NCI-H748 treated with DMSO at 0.1 percent for 48 hours (cell line): Measurements from ENCODE around the gene FNDC8.
"Not testable (repeated sequence)": the region's sequence is repeated elsewhere in the genome, so short reads cannot be mapped to it uniquely, and the experiment has no call there.

ENCODE experiments used
- DNase-seq: peaks from one replicate; lab custom pipeline; 2025; lab: John Stamatoyannopoulos, UW

The FNDC8 gene

DNA sequence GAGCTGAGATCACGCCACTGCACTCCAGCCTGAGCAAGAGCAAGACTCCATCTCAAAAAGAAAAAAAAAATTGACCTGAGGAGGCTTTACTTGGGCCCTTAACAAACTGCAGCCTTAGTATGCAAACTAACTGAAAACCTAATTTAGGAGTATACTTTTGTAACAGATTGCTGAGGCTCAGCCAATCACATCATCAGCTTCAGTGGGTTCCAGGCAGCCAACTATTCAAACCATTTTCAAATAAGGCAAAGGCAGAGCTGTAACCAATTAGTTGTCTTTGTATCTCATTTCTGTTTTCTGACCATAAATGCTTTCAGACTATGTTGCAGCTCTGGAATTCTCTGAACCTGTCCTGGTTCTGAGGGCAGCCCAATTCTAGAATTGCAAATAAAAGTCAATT, 25.7 kb upstream of the FNDC8 start:
- no peak for DNase-seq

DNA sequence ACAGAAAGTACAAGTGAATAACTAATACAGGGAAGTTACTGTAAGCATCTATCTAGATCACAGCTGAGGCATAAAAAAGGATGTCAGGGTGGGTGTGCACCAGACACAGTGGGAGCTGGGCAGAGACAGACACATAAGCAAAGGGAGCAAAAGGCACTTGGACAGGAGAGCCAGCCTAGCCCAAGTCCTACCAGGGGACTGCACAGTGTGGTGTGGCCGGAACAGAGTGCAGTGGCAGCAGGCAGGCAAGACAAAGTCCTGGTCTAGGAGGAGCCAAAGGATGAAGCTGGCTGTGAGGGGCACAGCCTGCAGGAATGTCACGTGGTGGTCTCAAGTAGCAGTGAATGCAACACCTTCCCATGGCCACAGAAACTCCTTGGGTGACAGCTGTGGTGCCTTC, 23.6 kb upstream of the FNDC8 start:
- DNase-seq = no peak

DNA sequence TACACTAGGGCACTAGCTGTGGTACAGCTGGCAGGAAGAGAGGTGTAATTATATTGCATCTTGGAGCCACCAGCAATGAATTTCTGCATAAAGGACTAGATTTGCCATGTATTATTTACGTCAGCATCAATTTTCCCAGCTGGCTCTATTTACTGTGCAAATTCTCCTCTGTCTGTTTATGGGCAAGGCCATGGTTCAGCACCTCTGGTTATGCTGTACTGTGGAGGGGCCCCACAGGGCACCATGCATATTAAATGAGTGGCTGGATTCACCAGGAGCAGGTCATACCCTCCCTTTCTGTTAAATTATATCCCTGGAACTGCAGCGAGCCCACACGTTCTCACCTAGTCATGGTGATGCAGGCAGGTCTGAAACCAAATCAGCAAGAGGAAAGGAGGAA, 21.5 kb upstream of the FNDC8 start:
- no peak for DNase-seq

DNA sequence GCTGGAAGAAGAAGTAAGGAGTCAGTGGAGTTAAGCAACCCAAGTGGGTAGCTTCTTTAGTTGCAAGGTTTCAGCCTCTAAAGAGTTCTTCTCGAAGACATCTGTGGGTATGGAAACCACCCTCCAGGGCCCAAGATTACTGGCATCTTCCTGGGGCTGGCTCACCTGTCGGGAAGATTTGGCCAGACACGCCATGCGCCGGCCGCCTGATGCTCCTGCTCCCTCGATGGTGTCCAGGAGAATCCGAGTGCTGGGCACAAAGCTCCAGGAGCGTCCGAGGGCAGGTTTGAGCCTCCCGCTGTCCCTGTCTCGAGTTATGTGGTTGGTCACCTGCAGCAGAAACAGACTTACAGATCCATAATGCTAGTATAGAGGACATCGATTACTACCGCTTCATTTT, 20.4 kb upstream of the FNDC8 start:
- DNase-seq = no peak

DNA sequence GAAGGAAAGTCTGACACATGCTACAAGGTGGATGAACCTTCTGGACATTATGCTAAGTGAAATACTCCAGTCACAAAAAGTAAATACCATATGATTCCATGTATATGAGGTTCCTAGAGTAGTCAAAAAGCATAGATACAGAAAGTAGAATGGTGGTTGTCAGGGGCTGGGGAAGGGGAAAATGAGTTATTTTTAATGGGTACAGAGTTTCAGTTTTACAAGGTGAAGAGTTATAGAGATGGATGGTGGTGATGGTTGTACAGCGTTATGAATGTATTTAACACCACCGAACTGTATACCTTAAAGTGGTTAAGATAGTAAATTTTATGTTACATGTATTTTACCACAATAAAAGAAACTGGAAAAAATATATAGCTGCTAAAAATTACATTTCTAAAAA, 19.7 kb upstream of the FNDC8 start:
- no peak for DNase-seq

DNA sequence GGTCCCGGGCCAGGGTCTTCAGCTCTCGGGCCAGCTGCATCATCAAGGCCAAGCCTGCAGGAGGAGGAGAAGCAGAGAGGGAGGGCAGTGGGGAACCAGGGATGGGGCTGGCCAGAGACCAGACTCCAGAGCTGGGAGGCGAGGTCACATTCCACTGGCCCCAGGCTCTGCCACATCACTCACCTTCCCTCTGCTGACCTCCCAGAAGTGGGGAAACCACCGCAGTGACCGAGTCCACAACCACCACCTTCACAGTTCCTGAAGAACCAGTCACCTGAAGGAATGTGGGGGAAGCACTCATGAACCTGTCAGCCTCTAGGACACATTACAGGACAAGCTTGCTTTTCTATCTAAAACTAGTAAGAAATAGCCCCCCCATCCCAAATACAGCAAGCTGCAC, 18.1 kb upstream of the FNDC8 start:
- DNase-seq = no peak

DNA sequence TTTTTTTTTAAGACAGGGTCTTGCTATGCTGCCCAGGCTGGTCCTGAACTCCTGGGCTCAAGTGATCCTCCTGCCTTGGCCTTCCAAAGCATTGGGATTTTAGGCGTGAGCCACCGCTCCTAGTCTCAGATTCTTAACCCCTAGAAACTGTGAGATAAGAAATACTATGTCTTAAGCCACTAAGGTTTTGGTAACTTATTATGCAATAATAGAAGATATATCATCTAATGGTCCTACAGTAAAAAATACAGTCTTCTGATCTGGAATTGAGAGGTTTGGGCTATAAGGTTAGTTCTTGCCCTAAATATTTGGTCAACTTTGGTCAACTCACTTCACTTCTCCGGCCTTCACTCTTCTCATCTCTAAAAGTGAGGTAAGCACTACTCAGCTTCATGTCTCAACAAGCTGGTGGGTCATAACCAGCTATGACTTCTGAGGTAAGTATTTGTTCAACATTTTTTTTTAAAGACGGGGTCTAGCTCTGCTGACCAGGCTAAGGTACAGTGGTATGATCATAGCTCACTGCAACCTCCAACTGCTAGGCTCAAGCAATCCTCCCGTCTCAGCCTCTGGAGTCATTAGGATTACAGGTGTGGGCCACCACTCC, 16.5 kb upstream of the FNDC8 start:
- no peak for DNase-seq

DNA sequence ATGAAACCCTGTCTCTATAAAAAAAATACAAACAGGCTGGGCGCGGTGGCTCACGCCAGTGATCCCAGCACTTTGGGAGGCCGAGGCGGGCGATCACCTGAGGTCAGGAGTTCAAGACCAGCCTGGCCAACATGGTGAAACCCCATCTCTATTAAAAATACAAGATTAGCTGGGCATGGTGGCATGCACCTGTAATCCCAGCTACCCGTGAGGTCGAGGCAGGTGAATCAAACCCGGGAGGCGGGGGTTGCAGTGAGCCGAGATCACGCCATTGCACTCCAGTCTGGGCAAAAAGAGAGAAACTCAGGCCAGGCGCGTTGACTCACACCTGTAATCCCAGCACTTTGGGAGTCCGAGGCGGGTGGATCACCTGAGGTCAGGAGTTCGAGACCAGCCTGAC, 10.6 kb upstream of the FNDC8 start:
- not testable (repeated sequence) for DNase-seq

DNA sequence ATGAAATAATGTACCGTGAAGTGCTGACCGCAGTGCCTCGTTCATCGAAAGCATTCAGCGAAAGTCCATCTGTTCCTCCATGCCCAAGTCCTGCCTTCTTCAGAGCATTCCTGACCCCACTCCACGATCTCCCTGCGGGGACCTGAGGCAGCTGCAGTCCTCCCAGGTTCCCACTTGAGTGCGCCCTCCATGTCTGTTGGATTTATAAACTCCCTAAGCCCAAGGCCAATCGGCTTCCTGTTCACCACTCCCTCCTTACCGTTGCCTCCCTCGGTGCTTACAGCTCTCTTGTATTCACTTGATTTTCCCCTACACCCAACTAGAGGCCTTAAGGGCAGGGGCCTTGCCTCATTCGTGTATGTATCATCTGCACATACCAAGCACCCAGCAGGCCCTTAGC, 4.6 kb upstream of the FNDC8 start:
- no peak for DNase-seq

DNA sequence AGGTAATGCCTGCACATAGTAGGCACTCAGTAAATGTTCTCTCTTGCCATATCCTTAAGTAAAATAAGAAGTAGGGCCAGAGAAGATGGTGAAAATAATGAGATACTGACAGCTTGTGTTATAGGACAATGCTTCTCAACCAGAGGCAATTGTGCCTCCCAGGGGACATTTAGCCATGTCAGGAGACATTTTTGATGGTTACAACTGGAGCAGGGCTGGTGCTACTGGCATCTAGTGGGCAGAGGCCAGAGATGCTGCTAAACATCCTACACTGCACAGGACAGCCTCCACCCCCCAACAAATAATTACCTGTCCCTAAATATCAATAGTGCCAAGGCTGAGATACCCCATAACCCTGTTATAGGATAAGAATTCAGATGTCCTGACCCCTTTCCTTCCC, 3.4 kb upstream of the FNDC8 start:
- no peak for DNase-seq

DNA sequence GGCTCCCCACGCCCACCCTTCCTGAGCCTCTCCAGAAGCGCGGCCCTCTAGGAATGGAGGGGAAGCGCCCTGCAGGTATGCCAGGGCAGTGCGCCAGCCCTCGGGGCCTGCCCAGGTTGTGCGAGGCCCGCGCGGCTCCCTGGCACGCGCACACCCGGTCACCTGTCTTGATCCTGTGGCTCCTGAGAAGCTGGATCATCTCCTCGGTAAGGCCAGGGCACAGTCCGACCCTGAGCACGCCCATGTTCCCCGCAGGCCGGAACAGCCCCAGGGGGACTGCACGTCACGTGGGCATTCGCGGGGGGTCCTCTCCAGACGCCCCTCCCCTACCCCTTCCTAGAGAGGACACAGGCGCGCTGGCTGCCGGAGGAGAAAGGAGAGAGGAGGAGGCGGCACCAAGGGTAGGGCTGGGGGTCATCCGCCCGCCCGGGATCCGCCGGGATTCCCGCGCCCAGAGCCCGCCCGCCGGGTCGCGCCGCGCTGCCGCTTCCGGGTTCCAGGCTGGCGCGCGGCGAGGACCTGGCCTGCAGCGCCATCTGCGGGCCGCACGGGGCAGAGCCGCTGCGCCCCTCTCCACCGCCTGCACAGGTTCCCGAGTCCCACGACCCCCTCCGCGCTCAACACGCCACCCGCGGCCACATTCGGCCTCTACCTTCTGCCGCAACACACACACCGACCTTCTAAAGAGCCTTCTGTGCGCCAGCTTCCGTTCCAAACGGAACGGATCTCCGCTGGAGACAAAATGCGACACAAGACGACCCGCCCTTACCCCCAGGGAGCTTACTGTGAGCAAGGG, 1.8 kb upstream of the FNDC8 start, which contains the start of gene RAD51D:
TSS of gene RAD51D (minus strand) at position 491 of the 796 bp plus-strand sequence. CDS start at position 244, 247 bp downstream.
- peak; percentile 41 for DNase-seq

DNA sequence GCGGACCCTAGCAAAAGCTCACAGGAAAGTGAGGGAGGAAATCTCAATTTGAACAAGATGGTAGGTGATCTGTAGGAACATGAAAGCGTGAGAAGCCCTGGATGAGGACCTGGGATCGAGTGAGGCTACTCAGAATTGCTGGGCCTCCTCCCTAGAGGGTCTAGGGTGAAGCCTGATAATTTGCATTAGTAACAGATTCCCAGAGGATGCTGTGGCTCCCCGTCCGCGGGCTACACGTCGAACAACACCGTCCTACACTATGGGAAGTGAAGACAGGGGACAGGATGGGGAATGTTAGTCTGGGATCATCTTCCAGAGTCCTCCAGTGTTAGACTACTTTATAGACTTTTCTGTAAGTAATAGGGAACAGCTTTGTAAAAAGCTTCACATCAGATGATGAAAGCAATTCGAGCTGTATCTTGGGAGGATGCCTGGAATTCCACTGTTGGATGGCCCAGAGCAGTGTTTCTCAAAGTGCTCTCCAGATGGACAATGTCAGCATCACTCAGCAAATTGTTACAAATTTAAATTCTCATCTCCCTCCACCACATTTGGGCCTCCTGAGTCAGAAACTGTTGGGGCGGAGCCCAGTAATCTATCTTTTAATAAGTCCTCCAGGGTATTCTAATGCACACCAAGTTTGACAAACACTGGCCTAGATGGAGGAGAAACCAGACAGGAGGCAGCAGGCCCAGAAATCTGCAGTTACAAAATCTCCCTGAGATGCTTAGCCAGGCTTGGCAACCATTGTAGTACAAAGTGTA, 6.5 kb downstream of the FNDC8 start:
- no peak for DNase-seq

DNA sequence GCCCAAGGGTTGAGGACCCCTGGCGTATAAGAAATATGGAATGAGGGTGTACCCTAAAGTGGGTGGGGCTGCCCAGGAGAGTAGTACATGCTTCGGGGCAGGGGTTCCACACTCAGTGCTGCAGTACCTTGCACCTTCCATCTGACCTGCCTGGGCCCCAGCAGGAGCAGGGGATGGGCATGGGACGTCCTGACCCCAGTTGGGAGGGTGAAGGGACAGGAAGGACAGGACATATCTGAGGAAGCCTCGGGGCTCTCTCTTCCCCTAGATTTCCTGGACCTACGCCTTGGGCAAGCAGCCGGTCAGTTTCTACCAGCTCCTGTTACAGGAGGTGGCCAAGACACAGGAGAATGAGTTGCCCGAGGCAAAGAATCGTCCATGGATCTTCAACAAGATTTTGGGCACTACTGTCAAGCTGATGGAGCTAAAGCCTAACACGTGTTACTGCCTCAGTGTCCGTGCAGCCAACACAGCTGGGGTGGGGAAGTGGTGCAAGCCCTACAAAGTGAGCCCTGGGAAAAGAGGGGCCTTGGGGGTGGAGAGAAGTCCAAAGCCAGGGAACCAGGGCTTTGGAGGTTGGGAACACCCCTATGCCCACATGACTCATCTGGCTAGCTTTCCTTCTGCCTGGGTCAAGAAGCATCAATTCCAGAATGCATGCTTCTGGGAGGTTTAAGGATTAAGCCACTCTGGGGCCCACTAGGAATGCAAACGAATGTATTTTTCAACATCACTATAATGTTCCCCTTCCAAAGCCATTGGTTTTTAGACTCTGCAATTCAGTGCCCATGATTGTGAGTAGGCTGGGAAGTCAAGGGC, 7.9 kb downstream of the FNDC8 start:
- DNase-seq = no peak

DNA sequence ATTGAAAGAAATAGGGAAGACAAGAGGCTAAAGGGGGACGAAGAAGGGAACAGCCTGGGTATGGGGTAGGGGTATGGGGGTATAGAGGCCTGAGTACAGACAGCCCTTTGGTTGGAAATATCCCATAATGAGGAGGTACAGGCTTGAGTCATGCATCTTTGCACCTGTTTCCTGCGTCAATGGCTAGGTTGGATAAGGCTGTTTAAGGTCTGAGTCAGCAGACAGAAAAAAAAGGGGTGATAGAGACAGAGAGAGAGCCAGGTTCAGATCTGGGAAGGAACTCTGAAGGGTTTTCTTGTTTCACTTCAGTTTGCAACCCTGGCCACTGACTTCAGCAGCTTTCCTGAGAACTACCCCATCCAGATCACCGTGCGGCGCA, 8.5 kb downstream of the FNDC8 start:
- DNase-seq = no peak

DNA sequence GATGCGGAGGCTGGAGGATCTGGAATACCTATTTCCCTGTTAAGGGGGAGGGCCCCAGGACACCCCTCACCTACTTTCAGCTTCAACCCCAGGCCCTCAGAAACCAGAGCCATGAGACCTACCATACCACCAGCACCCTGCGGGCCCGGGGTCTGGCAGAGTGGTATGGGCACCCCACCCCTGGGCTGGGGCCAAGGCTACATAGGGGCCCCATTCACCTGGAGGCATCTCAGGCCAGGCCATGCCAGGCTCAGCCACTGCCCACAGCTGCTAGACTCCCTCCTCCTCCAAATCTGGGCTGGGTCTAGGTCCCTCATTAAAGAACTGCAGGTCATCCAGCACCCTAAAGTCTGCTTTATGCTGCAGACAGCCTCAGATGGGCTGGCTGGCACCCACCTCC, 9.0 kb downstream of the FNDC8 start:
- no peak for DNase-seq

DNA sequence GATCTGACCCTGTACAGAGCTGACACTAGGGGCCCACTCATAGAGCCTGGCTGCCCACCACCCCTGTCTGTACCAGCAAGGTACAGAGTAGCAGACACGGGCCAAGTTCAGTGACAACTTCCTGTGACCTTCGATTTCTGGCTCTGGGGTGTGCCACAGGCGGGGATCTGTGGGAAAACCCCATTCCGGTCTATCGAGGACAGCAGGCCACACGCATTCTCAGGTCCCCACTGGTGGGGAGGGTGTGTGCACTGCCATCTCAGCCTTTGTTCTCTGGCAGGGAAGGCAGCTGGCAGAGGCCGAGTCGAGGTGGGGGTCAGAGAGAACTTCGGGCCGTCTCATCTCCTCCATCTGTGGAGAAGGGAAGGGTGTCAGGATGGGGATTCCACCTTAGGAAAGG, 10.7 kb downstream of the FNDC8 start:
- DNase-seq = no peak

DNA sequence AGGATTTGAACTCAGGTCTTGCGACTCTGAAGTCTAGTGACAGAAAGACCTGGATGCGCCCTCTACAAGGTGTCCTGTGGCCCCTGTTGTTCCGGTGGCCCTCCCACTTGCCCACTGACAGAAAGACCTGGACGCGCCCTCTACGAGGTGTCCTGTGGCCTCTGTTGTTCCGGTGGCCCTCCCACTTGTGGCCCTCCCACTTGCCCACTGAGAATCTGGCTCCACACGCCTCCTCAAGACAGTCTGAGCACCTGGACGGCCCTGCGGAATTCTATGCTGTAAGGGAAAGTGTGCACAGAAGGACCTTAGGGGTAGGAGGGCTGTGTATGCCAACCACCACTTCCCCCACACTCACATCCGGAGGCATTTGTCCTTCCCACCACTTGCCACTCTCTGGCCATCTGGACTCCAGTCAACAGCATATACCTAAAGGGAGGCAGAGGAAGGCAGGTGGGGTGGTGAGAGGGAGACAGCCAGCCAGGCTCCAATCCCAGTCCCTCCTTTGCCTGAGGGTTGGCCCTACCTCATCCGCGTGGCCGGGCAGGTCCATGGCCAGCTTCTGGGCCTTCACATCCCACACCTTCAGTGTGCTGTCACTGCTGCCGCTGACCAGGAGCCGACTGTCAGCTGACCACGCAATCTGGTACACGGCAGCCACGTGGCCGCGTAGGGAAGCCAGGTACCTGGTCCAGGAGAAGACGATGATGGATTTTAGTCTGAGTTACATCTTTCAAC, 11.6 kb downstream of the FNDC8 start:
- DNase-seq = no peak

DNA sequence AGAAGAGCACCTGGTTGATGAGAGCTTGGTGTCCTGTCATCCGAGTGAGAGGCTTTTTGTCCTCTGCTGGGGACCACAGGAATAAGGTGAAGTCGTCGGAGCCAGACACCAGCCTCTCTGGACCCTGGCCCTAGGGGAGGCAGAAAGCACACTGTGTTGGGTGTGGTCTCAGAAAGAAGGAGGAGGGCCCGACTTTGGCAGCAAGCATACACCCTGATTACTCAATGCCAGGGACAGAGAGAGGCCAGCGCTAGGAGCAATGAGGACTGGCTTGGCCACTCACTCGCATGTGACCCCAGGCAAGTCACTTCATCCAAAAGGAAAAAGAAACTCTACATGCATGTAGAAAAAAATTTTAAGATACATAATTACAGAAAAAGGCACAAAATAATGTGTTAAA, 13.9 kb downstream of the FNDC8 start:
- no peak for DNase-seq

DNA sequence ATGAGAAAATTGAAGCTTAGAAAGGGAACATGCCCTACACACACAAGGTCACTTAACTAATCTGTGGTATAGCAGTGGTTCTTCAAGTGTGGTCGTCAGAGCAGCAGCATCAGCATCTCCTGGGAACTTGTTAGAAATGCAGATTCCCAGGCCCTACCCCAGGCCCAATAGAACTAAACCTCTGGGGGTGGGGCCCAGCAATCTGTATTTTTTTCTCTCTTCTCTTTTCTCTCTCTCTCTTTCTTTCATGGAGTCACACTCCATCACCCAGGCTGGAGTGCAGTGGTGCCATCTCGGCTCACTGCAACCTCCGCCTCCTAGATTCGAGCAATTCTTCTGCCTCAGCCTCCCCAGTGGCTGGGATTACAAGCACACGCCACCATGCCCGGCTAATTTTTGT, 16.8 kb downstream of the FNDC8 start:
- DNase-seq = no peak

DNA sequence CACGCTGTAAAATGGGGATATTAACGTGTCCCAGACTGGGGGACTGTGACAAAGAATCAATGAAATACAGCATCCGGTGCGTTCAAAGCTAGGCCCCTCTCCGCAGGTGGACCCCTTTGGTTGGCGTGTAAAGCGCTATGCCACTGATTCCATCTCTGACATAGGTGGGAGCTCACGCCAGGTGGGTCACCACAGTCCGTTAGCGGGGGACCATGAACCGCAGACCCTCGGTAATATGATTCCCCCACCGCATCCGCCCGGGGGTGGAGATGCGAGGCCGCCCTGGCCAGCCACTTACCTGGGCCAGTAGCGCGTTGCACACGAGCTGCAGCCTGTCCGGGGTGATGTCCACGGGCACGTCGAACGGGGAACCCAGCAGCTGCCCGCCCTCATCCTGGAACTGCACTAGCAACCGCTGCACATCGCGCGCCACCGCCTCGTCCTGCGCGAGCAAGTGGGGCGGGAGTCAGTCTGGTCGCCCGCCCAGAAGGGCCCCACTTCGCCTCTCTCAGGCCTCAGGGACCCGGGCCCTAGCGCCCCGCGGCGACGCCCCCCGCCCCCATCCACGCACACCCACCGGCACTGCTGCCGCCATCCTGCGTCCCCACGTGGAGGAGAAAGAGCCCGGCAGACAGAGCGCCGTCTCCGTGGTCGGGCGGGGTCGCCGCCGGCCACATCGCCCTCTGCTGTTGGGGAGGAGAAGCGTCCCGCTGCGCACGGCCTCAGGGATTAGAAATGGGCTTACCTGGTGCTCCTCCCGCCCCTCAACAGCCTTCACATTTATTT, 20.5 kb downstream of the FNDC8 start, which contains the start of gene NLE1:
TSS of gene NLE1 (minus strand) at position 623 of the 786 bp plus-strand sequence. CDS start at position 595, 28 bp downstream.
- peak; percentile 61 for DNase-seq

DNA sequence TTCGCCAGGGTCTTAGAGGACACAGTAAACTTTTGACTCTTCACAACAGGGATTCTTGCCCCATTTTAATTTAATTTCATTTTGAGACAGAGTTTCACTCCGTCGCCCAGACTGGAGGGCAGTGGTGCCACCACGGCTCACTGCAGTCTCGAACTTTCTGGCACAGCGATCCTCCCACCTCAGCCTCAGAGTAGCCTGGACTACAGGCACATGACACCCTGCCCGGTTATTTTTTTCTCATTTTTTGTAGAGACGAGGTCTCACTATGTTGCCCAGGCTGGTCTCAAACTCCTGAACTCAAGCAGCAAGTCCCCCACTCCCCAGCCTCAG, 21.0 kb downstream of the FNDC8 start:
- no peak for DNase-seq
